IMR-90 (cell line): ENCODE data around the gene MTMR2. TPM values are rescaled to one million over a fixed set of nuclear protein-coding genes. Genes with fewer than 3 reads are reported as not detected.

Experiments used
- ATAC-seq: fragments of 200-7000 bp; cut with Tn5 transposase; 2 replicates; pipeline ENCODE4 v1.9.1; 2020; ENCODE audit warnings: low read depth, mild to moderate bottlenecking, moderate library complexity
- BruUV-seq: library from RNA; stranded (reverse); fragments of 400-500 nt; replicated peaks from 2 replicates; lab custom pipeline; 2021; lab: Mats Ljungman, UMichigan
- CTCF ChIA-PET: fragments of 300-600 bp; formaldehyde crosslinking; extraction: SDS; loops from one replicate; lab custom pipeline; 2021; ENCODE audit warnings: antibody characterized with exemption; lab: Yijun Ruan, JAX
- POLR2A ChIA-PET: fragments of 300-600 bp; sonication (Branson Sonifier 250); formaldehyde crosslinking; loops from one replicate; lab custom pipeline; 2022; ENCODE audit warnings: antibody characterized with exemption; ENCODE audit not compliant: unreplicated experiment; lab: Charles Lee
- DNase-seq: peaks from one replicate; pipeline ENCODE4 v3.0.0; 2013
- H2AFZ ChIP-seq: replicated peaks from 2 replicates; pipeline ENCODE3; 2013; ENCODE audit warnings: low read length, mild to moderate bottlenecking; ENCODE audit not compliant: poor library complexity
- H2AK5ac ChIP-seq: 2 replicates; pipeline ENCODE4 v1.6.1; 2013; ENCODE audit warnings: low read depth, low read length, inconsistent platforms
- H2AK9ac ChIP-seq: replicated peaks from 2 replicates; pipeline ENCODE3; 2013; ENCODE audit warnings: mild to moderate bottlenecking, low read depth, low read length, moderate library complexity; ENCODE audit not compliant: poor library complexity
- H2BK120ac ChIP-seq: 2 replicates; pipeline ENCODE4 v1.6.1; 2013; ENCODE audit warnings: low read depth, low read length, inconsistent platforms
- H2BK15ac ChIP-seq: 3 replicates; pipeline ENCODE4 v1.6.1; 2013; ENCODE audit warnings: low read depth, low read length, inconsistent platforms
- H2BK20ac ChIP-seq: 2 replicates; pipeline ENCODE4 v1.6.1; 2013; ENCODE audit warnings: low read depth, mild to moderate bottlenecking, inconsistent platforms, low read length, moderate library complexity
- H2BK5ac ChIP-seq: 2 replicates; pipeline ENCODE4 v1.6.1; 2013; ENCODE audit warnings: mild to moderate bottlenecking, low read depth, low read length, inconsistent platforms; ENCODE audit not compliant: poor library complexity, severe bottlenecking
- H3K14ac ChIP-seq: replicated peaks from 2 replicates; pipeline ENCODE4 v1.6.1; 2013; ENCODE audit warnings: low read depth, low read length, inconsistent platforms
- H3K18ac ChIP-seq: 2 replicates; pipeline ENCODE4 v1.6.1; 2013; ENCODE audit warnings: low read depth, low read length, control low read depth
- H3K23ac ChIP-seq: 2 replicates; pipeline ENCODE4 v1.6.1; 2013; ENCODE audit warnings: low read depth, low read length, inconsistent platforms
- H3K27ac ChIP-seq: 2 replicates; pipeline ENCODE4 v1.5.1; 2013; ENCODE audit warnings: mild to moderate bottlenecking, control low read depth, low read length; ENCODE audit not compliant: insufficient read depth
- H3K27me3 ChIP-seq: 2 replicates; pipeline ENCODE4 v1.6.1; 2013; ENCODE audit warnings: low read length; ENCODE audit not compliant: control insufficient read depth, insufficient read depth
- H3K36me3 ChIP-seq: 2 replicates; pipeline ENCODE4 v1.6.1; 2013; ENCODE audit warnings: low read length, mixed read lengths; ENCODE audit not compliant: control insufficient read depth, insufficient read depth
- H3K4ac ChIP-seq: 2 replicates; pipeline ENCODE4 v1.6.1; 2013; ENCODE audit warnings: low read depth, low read length, inconsistent platforms
- H3K4me1 ChIP-seq: 2 replicates; pipeline ENCODE4 v1.6.1; 2013; ENCODE audit warnings: low read length, mixed read lengths; ENCODE audit not compliant: control insufficient read depth, insufficient read depth
- H3K4me2 ChIP-seq: 2 replicates; pipeline ENCODE4 v1.6.1; 2013; ENCODE audit warnings: low read depth, mild to moderate bottlenecking, control low read depth, low read length, moderate library complexity
- H3K4me3 ChIP-seq: 2 replicates; pipeline ENCODE4 v1.5.1; 2013; ENCODE audit warnings: low read depth, mild to moderate bottlenecking, control low read depth, low read length, moderate library complexity; ENCODE audit not compliant: insufficient read depth
- H3K56ac ChIP-seq: 2 replicates; pipeline ENCODE4 v1.6.1; 2013; ENCODE audit warnings: low read length, inconsistent platforms; ENCODE audit not compliant: insufficient read depth; ENCODE audit errors: extremely low read depth
- H3K79me1 ChIP-seq, 2 experiments: 2 replicates each; pipeline ENCODE4 v1.6.1; 2013; ENCODE audit warnings: low read length in 2 of 2, inconsistent platforms in 1 of 2, low read depth in 1 of 2
- H3K9ac ChIP-seq: 2 replicates; pipeline ENCODE4 v1.6.1; 2013; ENCODE audit warnings: low read depth, low read length, control low read depth
- H3K9me1 ChIP-seq: 2 replicates; pipeline ENCODE4 v1.6.1; 2013; ENCODE audit warnings: low read length, inconsistent platforms; ENCODE audit not compliant: insufficient read depth
- H3K9me3 ChIP-seq: 2 replicates; pipeline ENCODE4 v1.6.1; 2013; ENCODE audit warnings: low read length; ENCODE audit not compliant: control insufficient read depth, insufficient read depth
- H4K20me1 ChIP-seq: 2 replicates; pipeline ENCODE4 v1.6.1; 2013; ENCODE audit warnings: low read length, inconsistent platforms; ENCODE audit not compliant: insufficient read depth
- H4K5ac ChIP-seq: 2 replicates; pipeline ENCODE4 v1.6.1; 2013; ENCODE audit warnings: mild to moderate bottlenecking, low read depth, low read length, control low read depth
- H4K8ac ChIP-seq, 2 experiments: 2 replicates each; pipeline ENCODE4 v1.6.1; 2013; ENCODE audit warnings: low read depth in 2 of 2, low read length in 2 of 2, control low read depth in 1 of 2, inconsistent platforms in 1 of 2
- H4K91ac ChIP-seq: 2 replicates; pipeline ENCODE4 v1.6.1; 2013; ENCODE audit warnings: low read depth, low read length, inconsistent platforms; ENCODE audit not compliant: insufficient read depth
- CEBPB ChIP-seq: IDR thresholded peaks from 2 replicates; pipeline ENCODE4 v1.6.1; 2012; ENCODE audit warnings: low read depth, low read length, improper control_type of control experiment
- POLR2A ChIP-seq: IDR thresholded peaks from 2 replicates; pipeline ENCODE4 v1.6.1; 2012; ENCODE audit warnings: mild to moderate bottlenecking, low read depth, low read length
- WGBS, 2 experiments: methylation state at CpG; one replicate each; pipeline versions ENCODE4 v1.1.5 to v1.1.7; 2013; ENCODE audit warnings: missing lambda C conversion rate in 2 of 2; ENCODE audit not compliant: insufficient read length in 1 of 2; ENCODE audit errors: extremely low coverage in 2 of 2; 5-methylcytosine and 5-hydroxymethylcytosine counted together
- dilution Hi-C: fragments of 300-500 bp; cut with HindIII; formaldehyde crosslinking; loops from one replicate; pipeline ENCODE4 v1.14.3; 2018; ENCODE audit warnings: low sequenced_read_pairs; ENCODE audit not compliant: unreplicated experiment
- in situ Hi-C: fragments of 300-500 bp; cut with MboI; formaldehyde crosslinking; loops from 3 replicates; pipeline ENCODE4 v1.14.3; 2019; ENCODE audit warnings: low sequenced_read_pairs, inconsistent platforms, mixed read lengths
- intact Hi-C: fragments of 100-400 bp; cut with micrococcal nuclease; formaldehyde crosslinking; loops from 2 replicates; pipeline ENCODE4 v1.10.0; 2022
- polyA plus RNA-seq, 3 experiments: library from polyadenylated mRNA; depleted of rRNA; stranded (reverse); fragments of >200 nt; gene quantifications; 2 replicates each; pipeline ENCODE4 v1.2.3, GENCODE V29; 2012; ENCODE audit warnings: low replicate concordance in 1 of 3
- total RNA-seq: library from RNA; depleted of rRNA; stranded (reverse); fragments of >200 nt; gene quantifications from 2 replicates; pipeline ENCODE4 v1.2.3, GENCODE V29; 2012

MTMR2 gene
- total and polyA plus RNA-seq, 2 of the 4 experiments (the other 2 are of a cell fraction): 16.6 to 30.6 TPM

GRCh38 chr11:95827696-95828095, 96.2 kb downstream of the MTMR2 start:
- DNase-seq (peak; percentile 28), ATAC-seq (no peak)
- in situ Hi-C loops (no loop called here), dilution Hi-C loops (no loop called here), intact Hi-C loops (no loop called here)
- BruUV-seq: no TSS peak
- no peak overlapping the region for H2BK5ac ChIP-seq
- no peak overlapping the region for H3K56ac ChIP-seq
- H3K23ac ChIP-seq: no peak overlapping the region
- no peak overlapping the region for H3K9ac ChIP-seq
- CTCF ChIA-PET: no interaction called here
- TF ChIP-seq CEBPB: peak; percentile 76
- TF ChIP-seq POLR2A: no peak
- H2AFZ ChIP-seq: no peak overlapping the region
- H3K79me1 ChIP-seq: peaks cover 0 to 3% of the 10 kb centered on the region in 2 experiments; a peak in 3 of 4 replicates
- no peaks in the 10 kb centered on the region for H3K27me3 ChIP-seq
- H2AK5ac ChIP-seq: no peak overlapping the region
- no peak overlapping the region for H2BK120ac ChIP-seq
- POLR2A ChIA-PET: no interaction called here
- WGBS, 2 experiments: no CpG with 5 or more reads among the region's 4 CpGs
- H3K9me1 ChIP-seq: peaks cover 3% of the 10 kb centered on the region
- H3K4me1 ChIP-seq: peaks cover 8% of the 10 kb centered on the region; the same call in 1 of the 2 replicates
- 0 out of 4 replicates have a peak overlapping the region, but pooled peaks of 1 of the 2 experiments have one; percentile 6 for H4K8ac ChIP-seq
- H4K20me1 ChIP-seq: no peaks in the 10 kb centered on the region; the same call in 1 of the 2 replicates
- peaks cover 5% of the 10 kb centered on the region for H3K36me3 ChIP-seq
- no peak overlapping the region for H2AK9ac ChIP-seq
- no peak overlapping the region for H3K27ac ChIP-seq
- no peak overlapping the region for H3K4me3 ChIP-seq
- peak overlapping the region; percentile 23; the same call in 1 of the 2 replicates for H4K5ac ChIP-seq
- no peak overlapping the region for H3K4ac ChIP-seq
- H3K18ac ChIP-seq: peak overlapping the region; percentile 12; the same call in 1 of the 2 replicates
- no peak overlapping the region for H3K4me2 ChIP-seq
- no peaks in the 10 kb centered on the region for H3K9me3 ChIP-seq
- H4K91ac ChIP-seq: no peak overlapping the region
- H2BK15ac ChIP-seq: no peak overlapping the region
- H3K14ac ChIP-seq: no peak overlapping the region
- no peak overlapping the region for H2BK20ac ChIP-seq
